NCI-H146 treated with DMSO at 0.1 percent for 48 hours (cell line): Measurements from ENCODE around the gene SCN5A.

ENCODE experiments used
- DNase-seq: peaks from one replicate; lab custom pipeline; 2025; ENCODE audit not compliant: unreplicated experiment; lab: John Stamatoyannopoulos, UW

Gene SCN5A

DNA sequence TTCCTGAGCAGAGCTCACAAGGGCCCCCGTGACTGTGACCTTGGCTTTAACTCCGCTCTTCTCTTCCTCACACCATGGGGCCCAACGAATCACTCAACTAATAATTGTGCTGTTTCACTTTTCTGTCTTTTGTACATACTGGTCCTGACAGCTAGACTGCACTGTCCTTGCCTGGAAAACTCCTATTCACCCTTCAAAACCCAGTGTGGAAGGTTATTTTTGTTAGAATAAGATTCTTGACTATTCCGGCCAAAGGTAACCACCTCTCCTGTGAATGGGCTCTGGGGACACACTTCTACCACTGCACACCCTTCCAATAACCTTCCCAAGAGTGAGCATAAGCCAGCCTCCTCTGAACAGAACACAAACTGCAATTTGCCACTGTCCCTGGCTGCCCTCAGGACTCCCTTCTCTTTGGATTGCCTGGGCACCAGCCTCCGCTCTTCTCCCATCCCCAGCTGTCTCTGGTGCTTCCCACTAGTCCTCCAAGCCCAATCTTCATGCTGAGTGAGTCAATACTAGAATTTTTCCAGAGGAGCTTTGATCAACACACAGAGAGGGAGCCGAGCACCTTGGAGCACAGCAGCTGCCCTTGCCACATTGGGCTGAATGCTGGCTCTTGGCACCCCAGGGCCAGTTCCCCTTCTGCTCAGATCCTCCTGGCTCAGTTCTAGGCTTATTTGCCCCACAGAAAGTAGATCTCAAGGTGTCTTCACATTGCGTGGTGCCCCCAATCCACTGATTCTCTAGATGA lies 2.1 kb downstream of the SCN5A start:
- no peak for DNase-seq

DNA sequence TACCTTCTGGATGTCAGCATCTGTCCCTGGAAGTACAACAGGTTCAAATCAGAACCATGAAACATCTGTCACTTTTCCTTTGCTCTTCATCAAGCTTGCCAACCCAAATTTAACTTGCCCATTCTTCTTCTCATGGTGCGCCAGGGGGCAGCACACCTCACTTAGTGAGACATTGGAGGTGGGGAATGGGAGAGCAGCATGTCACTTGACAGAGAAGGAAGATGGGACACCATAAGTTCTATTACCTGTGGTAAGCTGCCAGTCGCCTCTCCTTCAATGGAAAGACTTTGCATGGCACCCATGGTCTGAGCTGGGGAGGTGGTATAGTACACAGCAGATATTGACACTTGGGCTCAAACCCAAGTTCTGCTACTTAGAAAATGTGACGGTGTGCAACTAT lies 2.9 kb downstream of the SCN5A start:
- DNase-seq: no peak

DNA sequence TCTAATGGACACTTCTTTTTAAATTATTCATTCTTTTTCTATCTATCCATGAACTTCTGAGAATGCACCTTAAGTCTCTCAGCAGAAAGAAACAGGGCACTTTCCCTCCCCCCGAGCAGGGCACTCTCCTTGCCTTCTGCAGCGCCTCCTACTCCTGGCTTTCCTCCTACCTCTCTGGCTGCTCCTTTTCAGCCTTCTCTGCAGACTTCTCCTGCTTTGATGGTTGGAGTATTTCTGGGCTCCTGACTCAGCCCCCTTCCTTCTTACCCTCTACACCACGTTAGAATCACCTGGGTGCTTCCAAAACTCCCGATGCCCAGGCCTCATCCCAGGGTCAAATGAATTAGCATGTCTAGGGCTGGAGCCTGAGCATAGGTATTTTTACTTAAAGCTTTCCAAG lies 3.4 kb downstream of the SCN5A start:
- DNase-seq: no peak

DNA sequence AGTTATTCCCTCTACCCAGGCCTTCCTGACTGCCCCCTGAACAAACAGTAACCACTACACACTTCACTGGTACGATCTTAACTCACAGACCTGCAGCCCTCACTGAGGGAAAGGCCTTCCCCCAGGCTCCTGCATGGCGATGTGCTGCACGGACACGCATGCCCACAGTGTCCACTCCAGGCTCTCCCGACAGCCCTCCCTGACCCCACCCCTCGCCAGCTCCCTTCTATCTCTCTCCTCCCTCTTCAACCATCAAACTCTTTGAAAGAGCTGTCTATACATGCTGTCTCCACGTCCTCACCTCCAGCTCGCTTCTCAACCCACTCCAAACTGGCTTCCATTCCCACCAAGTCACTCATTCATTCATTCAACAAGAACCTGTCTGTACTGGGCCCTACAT lies 3.9 kb downstream of the SCN5A start:
- no peak for DNase-seq

DNA sequence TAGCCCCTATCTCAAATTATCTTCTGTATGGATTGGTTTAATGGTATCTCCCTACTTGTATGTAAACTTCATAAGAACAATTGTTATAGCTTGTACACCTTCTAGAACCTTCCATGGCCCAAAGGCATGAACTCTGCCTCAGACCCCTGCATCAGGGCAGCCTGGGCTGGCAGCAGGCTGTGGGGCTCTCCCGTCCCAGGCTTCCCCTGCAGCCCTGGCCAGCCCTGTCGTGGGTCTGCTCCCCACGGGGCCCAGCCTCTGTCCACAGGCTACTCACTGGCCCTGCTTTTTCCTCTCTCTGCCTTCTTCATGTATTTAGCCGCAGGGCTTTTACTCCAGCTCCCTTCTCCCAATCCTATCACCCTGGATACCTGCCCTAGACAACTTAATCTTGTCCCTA lies 4.4 kb downstream of the SCN5A start:
- DNase-seq: no peak

DNA sequence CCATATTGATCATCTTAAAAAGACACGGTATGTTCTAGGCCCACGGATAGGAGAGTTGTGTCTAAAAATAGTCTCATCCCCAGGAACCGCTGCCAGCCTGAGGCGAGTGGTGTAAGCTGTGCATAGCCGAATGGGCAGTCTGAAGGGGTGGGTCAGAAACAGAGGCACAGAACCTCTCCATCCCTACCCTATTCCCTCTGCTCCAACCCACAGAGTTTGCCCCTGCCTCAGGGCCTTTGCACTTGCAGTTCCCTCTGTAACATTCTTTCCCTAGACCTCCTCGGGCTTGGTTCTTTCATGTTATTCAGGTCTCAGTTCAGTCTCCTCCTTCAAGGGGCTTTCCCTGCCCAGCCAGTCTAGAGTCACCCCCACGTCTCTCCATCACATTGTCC lies 4.8 kb downstream of the SCN5A start:
- DNase-seq: no peak

DNA sequence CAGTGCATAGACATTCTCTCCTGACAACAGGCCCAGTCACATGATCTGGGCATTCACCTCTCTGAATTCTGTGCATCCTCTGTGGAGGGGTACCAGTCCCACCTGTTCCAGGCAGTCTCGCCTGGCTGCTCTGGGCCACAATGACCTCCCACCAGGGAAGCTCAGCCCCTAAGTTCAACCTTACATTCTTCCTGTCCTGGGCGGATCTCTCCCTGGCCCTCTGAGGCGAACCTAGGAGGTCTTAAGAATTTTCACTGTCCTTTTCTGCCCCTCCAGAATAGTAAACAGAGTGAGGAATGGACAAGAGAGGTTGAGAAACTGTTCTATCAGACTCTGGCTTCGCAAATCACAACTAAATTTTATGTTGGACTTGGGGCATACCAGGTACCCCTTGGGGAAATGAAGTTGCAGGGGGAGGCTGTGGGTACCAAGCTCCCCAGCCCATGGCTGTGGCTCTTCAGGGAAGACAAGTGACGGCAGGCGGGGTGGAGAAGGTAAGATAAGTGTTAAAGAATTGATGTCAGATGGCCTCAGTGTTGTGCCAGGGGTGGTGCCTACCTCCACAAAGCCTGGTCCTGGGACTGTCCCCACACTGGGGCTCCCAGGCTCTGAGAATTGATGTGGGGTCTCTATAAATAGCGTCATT lies 5.3 kb downstream of the SCN5A start:
- no peak for DNase-seq

DNA sequence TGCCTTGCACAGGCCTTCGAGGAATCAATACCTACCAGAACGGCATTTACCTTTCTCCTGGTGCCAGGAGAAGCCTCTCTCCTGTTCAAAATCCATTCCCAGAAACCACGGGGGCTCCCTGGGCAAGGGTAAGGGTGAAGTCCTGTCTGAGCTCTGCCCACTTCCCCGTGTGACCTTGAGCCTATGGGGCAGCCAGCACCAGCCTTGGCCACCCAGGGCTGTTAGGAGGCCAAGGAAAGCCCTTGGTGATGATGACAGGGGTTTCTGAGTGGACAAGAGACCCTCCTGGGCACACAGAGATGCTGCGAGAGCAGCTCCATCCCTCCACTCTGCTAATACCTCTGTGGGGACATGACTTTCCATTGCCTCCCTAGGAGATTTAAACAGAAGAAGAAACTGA lies 5.9 kb downstream of the SCN5A start:
- DNase-seq: no peak

DNA sequence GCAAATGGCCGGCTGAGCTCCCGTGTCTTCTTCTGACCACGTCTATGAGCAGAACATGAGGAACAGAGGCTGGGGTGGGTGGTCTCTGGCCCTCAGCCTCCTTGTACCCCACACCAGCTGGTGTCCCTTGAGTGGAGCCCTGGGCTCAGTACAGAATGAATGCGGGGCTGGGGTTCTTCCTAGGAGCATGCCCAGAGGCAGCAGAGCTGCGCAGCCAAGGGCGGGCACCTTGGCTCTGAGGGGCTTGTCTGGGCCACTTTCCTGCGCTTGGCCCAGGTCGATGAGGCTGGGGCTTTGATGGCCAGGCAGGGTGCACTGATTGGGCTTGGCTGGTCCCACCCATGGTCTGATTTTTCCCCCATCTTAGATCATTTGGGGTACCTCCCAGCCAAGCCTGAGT lies 6.4 kb downstream of the SCN5A start:
- DNase-seq: no peak

DNA sequence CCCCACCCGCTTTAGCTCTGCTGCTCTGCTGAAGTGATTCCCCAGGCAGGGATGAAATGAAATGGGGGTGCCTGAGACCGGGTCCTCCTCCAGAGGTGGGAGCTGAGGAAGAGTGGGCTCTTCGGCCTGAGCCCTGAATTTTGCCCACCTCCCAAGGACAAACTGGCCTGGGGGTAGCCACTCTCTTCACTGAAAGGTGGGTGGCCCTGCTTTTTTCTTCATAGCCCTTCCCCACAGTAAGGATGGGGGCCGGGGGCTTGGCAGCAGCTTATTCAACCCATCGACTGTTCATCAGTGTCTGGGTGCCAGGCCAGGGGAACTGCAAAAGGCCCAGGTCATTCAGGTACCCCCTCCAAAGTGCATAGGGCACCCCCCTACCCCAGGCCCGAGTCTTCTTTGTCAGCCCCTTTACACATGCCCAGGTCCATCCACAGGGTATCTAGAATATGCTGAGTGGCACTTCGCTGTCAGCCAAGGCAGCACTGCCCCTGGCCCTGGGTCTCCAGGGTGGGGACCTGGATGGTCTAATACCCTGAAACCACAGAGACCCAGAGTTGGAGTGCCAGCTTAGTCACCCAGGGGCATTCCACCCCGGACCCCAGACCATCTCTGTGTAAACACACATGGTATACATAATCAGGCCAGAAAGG lies 7.9 kb downstream of the SCN5A start:
- DNase-seq: no peak

DNA sequence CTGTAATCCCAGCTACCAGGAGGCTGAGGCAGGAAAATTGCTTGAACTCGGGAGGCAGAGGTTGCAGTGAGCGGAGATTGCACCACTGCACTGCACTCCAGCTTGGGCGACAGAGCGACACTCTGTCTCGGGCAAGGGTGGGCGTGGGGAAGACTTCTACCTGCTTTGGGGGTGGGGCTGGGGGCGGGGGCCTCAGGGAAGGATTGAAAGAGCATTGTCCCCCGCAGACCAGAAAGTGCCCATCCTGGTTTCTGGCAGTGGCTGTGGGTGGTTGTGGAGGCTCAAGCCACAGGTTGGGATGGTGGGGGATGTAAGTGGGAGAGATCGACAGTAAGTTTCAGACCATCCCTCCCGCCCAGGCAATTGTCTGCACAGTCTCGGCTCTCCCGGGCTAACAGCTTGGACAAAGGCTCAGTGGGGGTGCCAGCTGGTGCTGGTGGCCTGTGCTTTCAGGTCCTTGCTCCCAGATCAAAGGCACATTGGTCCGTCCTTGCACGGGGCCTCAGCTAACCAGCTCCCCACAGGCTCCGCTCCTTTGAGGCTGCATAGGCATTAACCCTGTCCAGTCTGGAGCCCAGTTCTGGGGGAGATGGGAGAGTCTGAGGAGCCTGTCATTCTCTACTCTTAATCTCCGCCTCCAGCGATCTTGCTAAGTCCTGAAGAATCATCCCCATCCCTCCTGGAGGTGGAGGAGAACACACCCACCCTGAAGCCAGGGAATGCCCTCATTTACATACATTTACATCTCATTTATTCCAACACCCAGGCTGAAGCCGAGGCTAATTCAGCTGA lies 8.6 kb downstream of the SCN5A start:
- peak; percentile 30 for DNase-seq

DNA sequence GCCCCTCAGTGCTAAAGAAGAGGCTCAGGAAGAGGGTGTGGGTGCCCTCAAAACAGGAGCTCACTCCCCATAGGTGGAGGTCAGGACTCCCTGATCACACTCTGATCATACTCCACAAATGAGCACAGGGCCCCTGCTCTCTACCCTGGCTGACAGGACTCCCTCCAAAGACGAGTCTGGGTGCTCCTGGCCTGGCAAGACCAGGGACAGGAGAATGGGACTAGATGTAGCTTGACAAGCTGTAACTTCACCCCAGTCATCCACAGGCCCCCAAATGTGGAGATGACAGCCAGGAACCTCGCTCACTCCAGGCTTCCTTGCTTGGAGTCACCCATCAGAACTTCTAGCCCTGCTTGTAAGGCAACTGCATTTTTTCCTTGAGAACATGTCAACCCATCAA lies 11.1 kb downstream of the SCN5A start:
- DNase-seq: no peak

DNA sequence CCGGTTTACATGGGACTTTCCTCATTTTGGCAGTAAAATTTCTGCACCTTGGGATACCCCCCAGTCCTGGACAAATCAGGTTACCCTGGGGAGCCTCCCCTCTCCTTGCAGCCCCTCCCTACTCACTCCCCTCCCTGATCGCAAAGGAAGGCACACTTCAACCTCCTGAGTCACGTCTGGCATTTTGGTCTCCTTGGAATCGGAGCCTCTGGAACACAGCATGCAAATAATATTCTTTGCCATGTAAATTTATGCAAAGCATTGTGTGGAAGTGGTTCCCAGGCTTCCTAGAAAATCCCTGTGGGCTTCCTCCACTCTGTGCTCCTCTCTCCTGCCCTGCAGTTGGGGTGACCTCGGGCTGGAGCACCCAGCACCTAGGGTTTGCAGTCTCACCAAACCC lies 11.6 kb downstream of the SCN5A start:
- DNase-seq: no peak

DNA sequence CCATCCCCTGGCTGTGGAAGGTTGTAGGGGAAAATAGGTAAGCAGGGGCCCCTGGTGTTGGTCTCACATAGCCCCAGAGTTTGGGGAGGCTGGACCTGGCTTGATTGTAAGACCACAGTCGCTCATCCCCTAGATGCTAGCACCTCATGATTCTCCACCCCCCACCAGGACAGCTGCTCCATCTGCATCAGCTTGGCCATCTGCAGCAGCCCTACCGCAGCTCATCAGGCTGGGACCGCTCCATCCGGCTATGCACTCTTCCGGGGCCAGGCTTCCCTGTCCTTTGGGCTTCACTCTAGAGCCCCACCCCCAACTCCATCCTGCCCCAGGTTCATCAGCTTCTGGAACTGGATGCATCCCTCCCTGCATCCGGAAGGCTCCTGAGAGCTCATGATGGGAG lies 12.6 kb downstream of the SCN5A start:
- peak; percentile 60 for DNase-seq

DNA sequence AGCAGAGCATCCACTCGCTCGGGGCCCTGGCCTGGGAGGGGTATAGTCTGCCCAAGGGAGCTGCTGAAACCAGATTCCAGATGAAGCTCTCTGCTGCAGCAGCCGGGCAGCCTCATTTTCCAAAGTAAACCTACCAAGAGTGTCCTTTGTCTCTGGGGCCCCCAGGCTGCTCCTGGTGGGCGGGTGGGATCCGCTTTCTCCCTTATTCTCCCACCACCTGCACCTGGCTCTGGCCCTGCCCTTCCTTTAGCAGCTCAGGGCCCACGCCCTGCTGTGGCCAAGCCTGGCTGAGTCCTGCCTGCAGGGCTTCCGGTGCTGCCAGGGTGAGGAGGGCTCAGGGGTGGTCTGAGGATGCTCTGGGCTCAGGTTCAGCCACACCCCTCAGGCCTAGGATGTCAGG lies 13.0 kb downstream of the SCN5A start:
- peak; percentile 79 for DNase-seq

DNA sequence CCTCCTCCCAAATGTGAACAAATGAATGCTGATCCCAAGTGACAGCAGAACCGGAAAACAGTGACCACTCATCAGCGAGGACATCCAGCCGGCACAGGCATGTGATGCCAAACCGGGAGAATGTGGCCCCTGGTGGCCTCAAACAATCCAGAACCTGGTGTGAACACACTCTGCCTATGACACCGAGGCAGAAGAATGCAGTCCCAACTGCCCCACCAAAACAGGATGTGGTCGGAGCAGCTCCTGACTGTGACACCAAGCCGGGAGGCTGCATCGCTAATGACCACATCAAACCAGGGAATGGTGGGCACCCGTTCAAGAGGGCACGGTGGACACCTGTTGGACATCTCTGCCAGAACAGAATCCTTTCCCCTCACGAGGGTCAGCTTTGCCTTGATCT lies 15.4 kb downstream of the SCN5A start:
- DNase-seq: no peak

DNA sequence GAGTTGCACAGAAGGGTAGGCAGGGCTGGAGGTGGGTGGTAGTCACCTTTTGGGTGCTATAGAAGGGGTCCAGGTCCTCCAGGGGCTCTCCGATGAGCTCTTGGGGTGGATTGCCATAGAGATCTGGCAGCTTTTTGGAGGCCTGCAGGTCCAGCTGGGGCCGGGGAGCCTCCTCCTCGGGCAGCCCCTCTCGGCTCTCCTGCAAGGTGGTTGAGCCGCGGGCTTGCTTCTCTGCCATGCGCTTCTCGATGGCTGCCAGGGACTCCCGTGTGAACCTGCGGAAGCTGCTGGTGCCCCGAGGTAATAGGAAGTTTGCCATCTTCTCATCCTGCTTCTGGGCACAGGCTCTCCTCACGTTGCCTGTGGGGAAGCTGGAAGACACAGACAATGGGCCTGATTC lies 16.5 kb downstream of the SCN5A start:
- no peak for DNase-seq

DNA sequence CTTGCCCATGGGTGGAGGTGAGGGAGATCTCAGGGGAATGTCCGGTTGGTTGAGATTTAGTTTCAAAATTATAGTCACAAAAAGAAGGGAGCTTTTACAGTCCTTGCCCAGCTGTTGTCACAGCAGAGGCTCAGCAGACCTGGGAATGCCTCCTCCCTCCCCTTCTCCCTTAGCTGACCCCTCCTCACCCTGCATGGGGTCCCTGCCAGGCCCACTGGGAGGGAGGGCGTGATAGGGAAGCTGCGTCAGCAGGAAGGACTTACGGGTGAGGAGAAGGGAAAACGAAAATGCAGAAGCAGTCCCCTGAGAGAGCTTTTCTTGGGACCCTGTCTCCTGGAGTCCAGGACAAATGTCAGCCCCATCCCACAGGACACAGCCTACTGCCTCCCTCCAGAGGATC lies 18.9 kb downstream of the SCN5A start:
- no peak for DNase-seq

DNA sequence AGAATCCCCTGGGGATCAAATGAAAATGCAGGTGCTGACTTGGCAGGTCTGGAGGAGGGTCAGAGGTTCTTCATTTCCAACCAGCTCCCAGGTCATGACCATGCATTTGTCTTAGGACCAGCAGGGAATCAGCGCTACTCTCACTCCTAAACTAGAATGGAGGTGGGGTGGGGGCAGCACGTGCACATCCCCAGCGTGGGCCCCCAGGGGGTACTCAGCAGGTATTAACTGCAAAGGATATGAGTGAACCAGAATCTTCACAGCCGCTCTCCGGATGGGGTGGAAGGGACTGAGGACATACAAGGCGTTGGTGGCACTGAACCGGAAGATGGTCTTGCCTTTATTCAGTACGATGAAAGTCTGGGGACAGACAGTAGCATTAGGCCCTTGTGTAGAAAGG lies 19.4 kb downstream of the SCN5A start:
- no peak for DNase-seq

DNA sequence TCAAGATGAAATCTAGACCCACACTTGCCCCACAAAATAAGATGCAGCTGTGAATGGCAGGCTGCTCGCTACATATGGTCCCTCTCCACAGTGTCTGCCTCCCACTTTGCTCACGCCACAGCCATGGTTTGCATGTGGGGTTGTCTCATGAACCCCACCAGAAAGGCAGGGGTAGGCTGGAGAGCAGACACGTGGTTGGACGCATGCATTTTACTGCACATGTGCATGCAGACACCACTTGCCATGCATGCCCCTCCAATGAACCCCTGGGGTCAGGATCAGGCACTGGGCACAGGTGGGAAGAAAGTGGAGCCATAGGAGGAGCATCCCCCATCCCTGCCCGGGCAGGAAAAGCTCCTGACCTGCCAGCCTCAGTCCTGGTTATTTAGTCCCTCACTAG lies 20.7 kb downstream of the SCN5A start:
- DNase-seq: no peak

DNA sequence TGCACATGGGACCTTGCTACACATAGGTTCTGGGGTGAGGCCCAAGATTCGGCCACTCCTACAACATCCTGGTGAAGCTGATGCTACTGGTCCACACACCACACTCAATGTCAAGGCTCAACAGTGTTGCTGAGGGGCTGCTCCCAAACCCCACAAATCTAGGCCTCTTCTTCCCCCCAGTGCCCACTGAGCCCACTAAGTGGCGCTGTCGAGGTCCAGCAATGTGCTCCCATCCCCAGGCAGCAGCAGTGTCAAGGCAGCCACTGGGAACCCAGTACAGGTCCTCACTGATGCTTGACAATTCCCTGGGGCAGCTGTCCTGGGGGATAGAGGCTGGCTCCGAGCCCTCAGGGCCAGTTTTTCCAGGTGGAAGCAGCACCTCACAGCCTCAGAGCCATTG lies 21.5 kb downstream of the SCN5A start:
- DNase-seq: no peak

DNA sequence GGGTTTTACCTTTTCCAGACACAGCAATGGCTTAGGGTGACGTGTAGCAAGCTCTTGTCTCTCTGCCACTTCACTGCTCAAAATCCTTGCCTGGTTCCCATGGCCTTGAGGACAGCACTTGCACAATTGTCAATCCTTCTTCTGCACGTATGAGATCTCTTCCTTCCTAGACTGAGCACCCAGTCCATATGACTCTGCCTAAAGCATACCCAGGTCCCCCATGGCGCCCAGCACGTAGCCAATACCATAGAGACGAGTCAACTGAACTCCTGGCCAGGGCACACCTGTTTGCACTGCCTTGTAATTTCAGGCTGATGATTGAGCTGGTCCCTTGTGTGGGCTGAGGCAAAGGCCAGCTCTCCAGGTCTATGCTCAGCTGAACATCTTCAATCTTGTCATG lies 23.3 kb downstream of the SCN5A start:
- DNase-seq: no peak
